ENCODE results near the gene TMPRSS9. TPM values are rescaled to one million over a fixed set of nuclear protein-coding genes. Genes with fewer than 3 reads are reported as not detected.

The TMPRSS9 gene
- total RNA-seq, 1 donor from 2014 or later: not detected

- ChIA-PET CTCF (no interaction called here), POLR2A (no interaction called here)
- no peak for DNase-seq
- Mint-ChIP-seq H3K36me3 (ENCODE audit: low read depth) (peaks cover 16% of the 10 kb centered on the region), H3K27me3 (no peaks in the 10 kb centered on the region), H3K4me1 (no peaks in the 10 kb centered on the region), H3K4me3 (no peak overlapping the region), H3K9me3 (no peaks in the 10 kb centered on the region), H3K27ac (no peak overlapping the region)
- intact Hi-C loops (cut with micrococcal nuclease): no loop called here
- no peak for ATAC-seq (ENCODE audit: low read depth)
- no peak for TF ChIP-seq CTCF (IDR thresholded peaks at IDR 0.05)
Measured at GRCh38 chr19:2350656-2351055, 9.4 kb upstream of the TMPRSS9 start.

GRCh38 chr19:2351591-2351990, 8.5 kb upstream of the TMPRSS9 start:
- H3K27ac Mint-ChIP-seq: no peak overlapping the region
- intact Hi-C loops (cut with micrococcal nuclease): no loop called here

GRCh38 chr19:2352121-2352520, 7.9 kb upstream of the TMPRSS9 start:
- H3K27ac Mint-ChIP-seq: no peak overlapping the region
- intact Hi-C loops (cut with micrococcal nuclease): no loop called here
- no peak overlapping the region for H3K4me3 Mint-ChIP-seq
- H3K27me3 Mint-ChIP-seq: no peaks in the 10 kb centered on the region
- H3K36me3 Mint-ChIP-seq (ENCODE audit: low read depth): peaks cover 13% of the 10 kb centered on the region
- POLR2A ChIA-PET: no interaction called here
- TF ChIP-seq CTCF (IDR thresholded peaks at IDR 0.05): no peak
- CTCF ChIA-PET: no interaction called here
- no peaks in the 10 kb centered on the region for H3K4me1 Mint-ChIP-seq
- ATAC-seq (ENCODE audit: low read depth): no peak
- DNase-seq: no peak
- no peaks in the 10 kb centered on the region for H3K9me3 Mint-ChIP-seq

More at GRCh38 chr19:2351591-2351990, 8.5 kb upstream of the TMPRSS9 start:
- peaks cover 13% of the 10 kb centered on the region for H3K36me3 Mint-ChIP-seq (ENCODE audit: low read depth)
- H3K4me3 Mint-ChIP-seq: no peak overlapping the region
- H3K4me1 Mint-ChIP-seq: no peaks in the 10 kb centered on the region
- POLR2A ChIA-PET: no interaction called here
- TF ChIP-seq CTCF (IDR thresholded peaks at IDR 0.05): no peak
- no peak for ATAC-seq (ENCODE audit: low read depth)
- CTCF ChIA-PET: no interaction called here
- no peak for DNase-seq
- no peaks in the 10 kb centered on the region for H3K9me3 Mint-ChIP-seq
- H3K27me3 Mint-ChIP-seq: no peaks in the 10 kb centered on the region

- Mint-ChIP-seq H3K4me1 (no peaks in the 10 kb centered on the region), H3K27ac (no peak overlapping the region), H3K36me3 (ENCODE audit: low read depth) (peaks cover 13% of the 10 kb centered on the region), H3K27me3 (no peaks in the 10 kb centered on the region), H3K9me3 (no peaks in the 10 kb centered on the region), H3K4me3 (no peak overlapping the region)
- no peak for TF ChIP-seq CTCF (IDR thresholded peaks at IDR 0.05)
- ATAC-seq (ENCODE audit: low read depth) (no peak), DNase-seq (no peak)
- POLR2A ChIA-PET: no interaction called here
- CTCF ChIA-PET: interaction anchor here (0.7 kb wide), 1 partner anchor 20 kb away, joined by 3 read pairs; no protein-coding TSS in a partner anchor
- intact Hi-C loops (cut with micrococcal nuclease): no loop called here
Measured at GRCh38 chr19:2353159-2353886, 6.7 kb upstream of the TMPRSS9 start.

GRCh38 chr19:2353887-2354592, 6.0 kb upstream of the TMPRSS9 start:
- POLR2A ChIA-PET: interaction anchor here (0.6 to 0.7 kb wide), 2 partner anchors 12 to 39 kb away, joined by 3 read pairs; no protein-coding TSS in a partner anchor
- no peak for DNase-seq
- Mint-ChIP-seq H3K36me3 (ENCODE audit: low read depth) (peaks cover 13% of the 10 kb centered on the region), H3K9me3 (no peaks in the 10 kb centered on the region), H3K27me3 (no peaks in the 10 kb centered on the region), H3K27ac (no peak overlapping the region), H3K4me1 (no peaks in the 10 kb centered on the region), H3K4me3 (no peak overlapping the region)
- intact Hi-C loops (cut with micrococcal nuclease): no loop called here
- no peak for TF ChIP-seq CTCF (IDR thresholded peaks at IDR 0.05)
- no peak for ATAC-seq (ENCODE audit: low read depth)
- CTCF ChIA-PET: interaction anchor here (0.7 to 1.4 kb wide), 2 partner anchors 21 to 96 kb away, joined by 3 read pairs; no protein-coding TSS in a partner anchor

Data from activated B cell treated with CpG ODN at 0.5 μM for 24 hours (primary cell).